Measurements from ENCODE around the gene ATP5MK. TPM values are rescaled to one million over a fixed set of nuclear protein-coding genes. Genes with fewer than 3 reads are reported as not detected.

ATP5MK gene
- total RNA-seq, 1 experiment from 2014 or later: 111 TPM

DNA sequence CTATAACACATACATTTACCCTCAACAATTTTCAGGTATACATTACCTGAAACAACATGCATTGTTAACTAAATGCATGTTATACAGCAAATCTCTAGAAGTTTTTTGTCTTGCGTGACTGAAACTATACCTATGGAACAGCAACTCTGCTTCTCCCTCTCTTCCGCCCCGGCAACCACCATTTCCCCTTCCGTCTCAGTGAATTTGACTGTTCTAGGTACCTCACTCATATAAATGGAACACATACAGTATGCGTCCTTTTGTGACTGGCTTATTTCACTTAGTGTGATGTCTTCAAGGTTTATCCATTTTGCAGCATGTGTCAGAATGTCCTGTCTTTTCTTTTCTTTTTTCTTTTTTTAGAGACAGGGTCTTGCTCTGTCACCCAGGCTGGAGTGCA, 33.4 kb upstream of the ATP5MK start:
- H3K79me2 ChIP-seq (ENCODE audit: low read length): no peaks in the 10 kb centered on the region
- no peak overlapping the region for H3K9ac ChIP-seq (ENCODE audit: low read length)
- ChIA-PET CTCF (interaction anchor here (0.5 kb wide), 1 partner anchor 16 kb away, joined by 3 read pairs; no protein-coding TSS in a partner anchor), POLR2A (ENCODE audit: unreplicated experiment) (no interaction called here)
- H3F3A ChIP-seq (ENCODE audit: low read length, unreplicated experiment): no peaks in the 10 kb centered on the region
- DNase-seq (no peak), ATAC-seq (no peak)
- no peak overlapping the region for H2AFZ ChIP-seq (ENCODE audit: low read length)
- H3K9me3 ChIP-seq (ENCODE audit: low read length): no peaks in the 10 kb centered on the region
- no peaks in the 10 kb centered on the region for H3K27me3 ChIP-seq (ENCODE audit: low read length)
- no peaks in the 10 kb centered on the region for H3K9me2 ChIP-seq (replicated peaks; ENCODE audit: low read length)
- H3K36me3 ChIP-seq (ENCODE audit: low read depth, low read length): peaks cover 36% of the 10 kb centered on the region
- intact Hi-C loops (cut with micrococcal nuclease): loop anchor here (5.0 kb wide), 1 partner anchor 53 kb away; no protein-coding TSS in a partner anchor
- no peaks in the 10 kb centered on the region for H4K20me1 ChIP-seq (ENCODE audit: low read length)
- no TSS peak for BruUV-seq (replicated peaks)
- no peak overlapping the region for H3K4me3 ChIP-seq (ENCODE audit: low read length)
- no peak overlapping the region for H3K27ac ChIP-seq (ENCODE audit: low read length)
- no peak overlapping the region for H3K4me2 ChIP-seq (ENCODE audit: low read length)
- no peak for TF ChIP-seq EZH2phosphoT487 (IDR thresholded peaks at IDR 0.05; ENCODE audit: borderline replicate concordance, low read length)
- no peak for TF ChIP-seq EZH2 (IDR thresholded peaks at IDR 0.05; ENCODE audit: low read length, unreplicated experiment)
- TF ChIP-seq, protein P1, sequence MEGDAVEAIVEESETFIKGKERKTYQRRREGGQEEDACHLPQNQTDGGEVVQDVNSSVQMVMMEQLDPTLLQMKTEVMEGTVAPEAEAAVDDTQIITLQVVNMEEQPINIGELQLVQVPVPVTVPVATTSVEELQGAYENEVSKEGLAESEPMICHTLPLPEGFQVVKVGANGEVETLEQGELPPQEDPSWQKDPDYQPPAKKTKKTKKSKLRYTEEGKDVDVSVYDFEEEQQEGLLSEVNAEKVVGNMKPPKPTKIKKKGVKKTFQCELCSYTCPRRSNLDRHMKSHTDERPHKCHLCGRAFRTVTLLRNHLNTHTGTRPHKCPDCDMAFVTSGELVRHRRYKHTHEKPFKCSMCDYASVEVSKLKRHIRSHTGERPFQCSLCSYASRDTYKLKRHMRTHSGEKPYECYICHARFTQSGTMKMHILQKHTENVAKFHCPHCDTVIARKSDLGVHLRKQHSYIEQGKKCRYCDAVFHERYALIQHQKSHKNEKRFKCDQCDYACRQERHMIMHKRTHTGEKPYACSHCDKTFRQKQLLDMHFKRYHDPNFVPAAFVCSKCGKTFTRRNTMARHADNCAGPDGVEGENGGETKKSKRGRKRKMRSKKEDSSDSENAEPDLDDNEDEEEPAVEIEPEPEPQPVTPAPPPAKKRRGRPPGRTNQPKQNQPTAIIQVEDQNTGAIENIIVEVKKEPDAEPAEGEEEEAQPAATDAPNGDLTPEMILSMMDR (conservative IDR thresholded peaks at IDR 0.05; ENCODE audit: low read depth, low read length): no peak
- no peaks in the 10 kb centered on the region for H3K4me1 ChIP-seq (ENCODE audit: insufficient read depth, low read length)

DNA sequence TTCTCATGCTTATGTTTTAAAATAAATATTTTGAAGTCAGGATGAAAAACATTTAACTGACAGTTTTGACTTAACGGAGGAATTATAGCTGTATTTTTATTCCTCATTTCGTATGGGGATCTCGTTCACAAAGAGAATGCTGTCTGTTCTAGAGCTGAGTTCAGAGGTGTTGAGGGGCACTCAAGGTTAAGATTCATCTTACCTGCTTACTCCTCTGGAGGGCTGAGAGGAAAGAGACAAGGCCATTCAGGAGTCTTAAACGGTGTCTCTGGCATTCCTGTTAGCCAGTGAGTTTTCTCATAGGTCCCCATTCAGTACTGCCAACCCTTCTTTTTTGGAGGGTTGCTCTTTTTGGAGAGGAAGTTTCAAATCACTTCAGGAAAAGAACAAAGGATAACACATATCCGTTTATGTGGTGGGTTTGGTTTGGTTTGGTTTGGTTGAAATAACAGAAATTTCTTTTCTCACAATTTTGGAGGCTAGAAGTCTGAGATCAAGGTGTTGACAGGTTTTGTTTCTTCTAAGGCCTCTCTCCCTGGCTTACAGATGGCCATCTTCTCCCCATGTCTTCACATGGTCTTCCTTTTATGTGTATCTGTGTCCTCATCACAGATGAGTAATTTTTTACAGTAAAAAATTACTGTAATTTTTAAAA, 32.8 kb upstream of the ATP5MK start:
- Histone ChIP-seq H3K27ac (ENCODE audit: low read length) (no peak overlapping the region), H3K4me3 (ENCODE audit: low read length) (no peak overlapping the region), H4K20me1 (ENCODE audit: low read length) (no peaks in the 10 kb centered on the region), H3K9me2 (replicated peaks; ENCODE audit: low read length) (no peaks in the 10 kb centered on the region), H3K9ac (ENCODE audit: low read length) (no peak overlapping the region), H3K9me3 (ENCODE audit: low read length) (no peaks in the 10 kb centered on the region), H3K4me1 (ENCODE audit: insufficient read depth, low read length) (no peaks in the 10 kb centered on the region), H3K4me2 (ENCODE audit: low read length) (no peak overlapping the region), H3F3A (ENCODE audit: low read length, unreplicated experiment) (no peaks in the 10 kb centered on the region), H2AFZ (ENCODE audit: low read length) (no peak overlapping the region), H3K36me3 (ENCODE audit: low read depth, low read length) (peaks cover 36% of the 10 kb centered on the region), H3K27me3 (ENCODE audit: low read length) (no peaks in the 10 kb centered on the region), H3K79me2 (ENCODE audit: low read length) (no peaks in the 10 kb centered on the region)
- ATAC-seq (no peak), DNase-seq (no peak)
- intact Hi-C loops (cut with micrococcal nuclease): no loop called here
- no TSS peak for BruUV-seq (replicated peaks)
- TF ChIP-seq EZH2phosphoT487 (IDR thresholded peaks at IDR 0.05; ENCODE audit: borderline replicate concordance, low read length) (no peak), EZH2 (IDR thresholded peaks at IDR 0.05; ENCODE audit: low read length, unreplicated experiment) (no peak)
- TF ChIP-seq, protein P1 (conservative IDR thresholded peaks at IDR 0.05; ENCODE audit: low read depth, low read length): no peak
- ChIA-PET CTCF (no interaction called here), POLR2A (ENCODE audit: unreplicated experiment) (no interaction called here)

DNA sequence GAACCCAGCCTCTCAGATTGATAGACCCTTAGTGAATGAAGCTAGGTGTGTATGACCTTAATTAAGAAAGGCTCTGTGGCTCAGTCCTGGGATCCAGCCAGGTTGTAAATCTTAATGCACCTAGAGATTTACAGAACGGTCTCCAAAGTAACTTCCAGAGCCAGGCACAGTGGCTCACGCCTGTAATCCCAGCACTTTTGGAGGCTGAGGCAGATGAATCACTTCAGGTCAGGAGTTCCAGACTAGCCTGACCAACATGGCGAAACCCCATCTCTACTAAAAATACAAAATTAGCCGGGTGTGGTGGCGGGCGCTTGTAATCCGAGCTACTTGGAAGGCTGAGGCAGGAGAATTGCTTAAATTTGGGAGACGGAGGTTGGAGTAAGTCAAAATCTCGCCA, 31.6 kb upstream of the ATP5MK start:
- H2AFZ ChIP-seq (ENCODE audit: low read length): no peak overlapping the region
- no peak overlapping the region for H3K4me2 ChIP-seq (ENCODE audit: low read length)
- no TSS peak for BruUV-seq (replicated peaks)
- H3F3A ChIP-seq (ENCODE audit: low read length, unreplicated experiment): no peaks in the 10 kb centered on the region
- H3K27ac ChIP-seq (ENCODE audit: low read length): no peak overlapping the region
- ATAC-seq (no peak), DNase-seq (no peak)
- H3K4me1 ChIP-seq (ENCODE audit: insufficient read depth, low read length): no peaks in the 10 kb centered on the region
- POLR2A ChIA-PET (ENCODE audit: unreplicated experiment): no interaction called here
- H3K36me3 ChIP-seq (ENCODE audit: low read depth, low read length): peaks cover 39% of the 10 kb centered on the region
- H3K9me3 ChIP-seq (ENCODE audit: low read length): no peaks in the 10 kb centered on the region
- no peak overlapping the region for H3K9ac ChIP-seq (ENCODE audit: low read length)
- no peaks in the 10 kb centered on the region for H3K79me2 ChIP-seq (ENCODE audit: low read length)
- H3K27me3 ChIP-seq (ENCODE audit: low read length): no peaks in the 10 kb centered on the region
- intact Hi-C loops (cut with micrococcal nuclease): no loop called here
- H4K20me1 ChIP-seq (ENCODE audit: low read length): no peaks in the 10 kb centered on the region
- CTCF ChIA-PET: no interaction called here
- no peak overlapping the region for H3K4me3 ChIP-seq (ENCODE audit: low read length)
- H3K9me2 ChIP-seq (replicated peaks; ENCODE audit: low read length): no peaks in the 10 kb centered on the region
- TF ChIP-seq, protein P1 (conservative IDR thresholded peaks at IDR 0.05; ENCODE audit: low read depth, low read length): no peak
- TF ChIP-seq EZH2phosphoT487 (IDR thresholded peaks at IDR 0.05; ENCODE audit: borderline replicate concordance, low read length): no peak
- no peak for TF ChIP-seq EZH2 (IDR thresholded peaks at IDR 0.05; ENCODE audit: low read length, unreplicated experiment)

Measured in PC-3 (cell line).